HCT116 (cell line): ENCODE measurements around the gene MED27. TPM values are rescaled to one million over a fixed set of nuclear protein-coding genes. Genes with fewer than 3 reads are reported as not detected.

Experiments used
- ATAC-seq: fragments of 200-7000 bp; cut with Tn5 transposase; 2 replicates; pipeline ENCODE4 v1.9.1; 2020; ENCODE audit warnings: mild to moderate bottlenecking, moderate library complexity
- BruUV-seq: library from RNA; stranded (reverse); fragments of 400-500 nt; replicated peaks from 2 replicates; lab custom pipeline; 2021; lab: Mats Ljungman, UMichigan
- CTCF ChIA-PET: fragments of 300-600 bp; sonication (Branson Sonifier 250); formaldehyde crosslinking; loops from one replicate; lab custom pipeline; 2021; ENCODE audit warnings: antibody characterized with exemption; lab: Charles Lee
- POLR2A ChIA-PET: fragments of 300-600, 350-600 bp; sonication (Branson Sonifier 250); formaldehyde crosslinking; loops from one replicate; lab custom pipeline; 2021; ENCODE audit warnings: antibody characterized with exemption; lab: Charles Lee
- RAD21 ChIA-PET, 2 experiments: fragments of 300-600 bp; sonication (Branson Sonifier 250); formaldehyde crosslinking; loops; one replicate each; lab custom pipeline; 2023; ENCODE audit warnings: low total read pairs in 2 of 2; ENCODE audit not compliant: uncharacterized antibody in 2 of 2, unreplicated experiment in 2 of 2, low non-redundant PET in 1 of 2; lab: Charles Lee
- DNase-seq: peaks from one replicate; pipeline ENCODE4 v3.0.0-alpha.2; 2010; ENCODE audit warnings: low read depth, low spot score
- H2AFZ ChIP-seq: fragments of 200-600 bp; shearing (Covaris generic), sonication (generic); 2 replicates; pipeline ENCODE4 v1.6.1; 2017; ENCODE audit warnings: low read depth, mixed run types, mixed read lengths, antibody characterized with exemption, low read length; ENCODE audit not compliant: poor library complexity, severe bottlenecking
- H3K27ac ChIP-seq: 2 replicates; pipeline ENCODE4 v1.5.1; 2012; ENCODE audit warnings: low read depth, low read length
- H3K27me3 ChIP-seq: fragments of 200-600 bp; sonication (generic); 2 replicates; pipeline ENCODE4 v1.6.1; 2016; ENCODE audit warnings: mixed run types, low read length, mixed read lengths; ENCODE audit not compliant: insufficient read depth
- H3K36me3 ChIP-seq, 2 experiments: fragments of 200-500 bp in 1 of 2; fragments of 200-600 bp in 1 of 2; sonication (Bioruptor generic) in 1 of 2; sonication (generic) in 1 of 2; 2 replicates each; pipeline versions ENCODE4 v1.5.1 to v1.6.1; 2014 to 2016; ENCODE audit warnings: low read length in 2 of 2, inconsistent platforms in 1 of 2, mixed read lengths in 1 of 2, mixed run types in 1 of 2; ENCODE audit not compliant: insufficient read depth in 2 of 2, control insufficient read depth in 1 of 2
- H3K4me1 ChIP-seq, 2 experiments: fragments of 200-600 bp in 1 of 2; sonication (generic) in 1 of 2; 2 replicates each; pipeline versions ENCODE4 v1.5.1 to v1.6.1; 2012 to 2017; ENCODE audit warnings: low read length in 2 of 2, inconsistent platforms in 1 of 2, mild to moderate bottlenecking in 1 of 2, mixed read lengths in 1 of 2, mixed run types in 1 of 2, moderate library complexity in 1 of 2; ENCODE audit not compliant: insufficient read depth in 2 of 2, control insufficient read depth in 1 of 2
- H3K4me2 ChIP-seq: fragments of 200-600 bp; sonication (generic); 2 replicates; pipeline ENCODE4 v1.6.1; 2017; ENCODE audit warnings: mixed run types, low read length, mixed read lengths
- H3K4me3 ChIP-seq, 2 experiments: fragments of 200-600 bp in 1 of 2; sonication (generic) in 1 of 2; replicated peaks in 1 of 2; 2 replicates each; pipeline ENCODE4 v1.5.1; 2011 to 2016; ENCODE audit warnings: low read length in 2 of 2, control low read depth in 1 of 2, low read depth in 1 of 2, mild to moderate bottlenecking in 1 of 2, mixed read lengths in 1 of 2, mixed run types in 1 of 2
- H3K79me2 ChIP-seq: fragments of 200-600 bp; sonication (generic); 2 replicates; pipeline ENCODE4 v1.6.1; 2017; ENCODE audit warnings: mild to moderate bottlenecking, mixed run types, low read length, moderate library complexity, mixed read lengths; ENCODE audit not compliant: insufficient read depth
- H3K9ac ChIP-seq: fragments of 200-600 bp; sonication (generic); 2 replicates; pipeline ENCODE4 v1.6.1; 2016; ENCODE audit warnings: low read length, mixed read lengths
- H3K9me2 ChIP-seq: fragments of 200-600 bp; sonication (generic), shearing (Covaris generic); 2 replicates; pipeline ENCODE4 v1.6.1; 2017; ENCODE audit warnings: mixed run types, mild to moderate bottlenecking, moderate library complexity; ENCODE audit not compliant: insufficient read depth
- H3K9me3 ChIP-seq, 2 experiments: fragments of 200-500 bp in 1 of 2; fragments of 200-600 bp in 1 of 2; sonication (Bioruptor generic) in 1 of 2; sonication (generic) in 1 of 2; 2 replicates each; pipeline ENCODE4 v1.6.1; 2014 to 2017; ENCODE audit warnings: low read length in 2 of 2, mixed read lengths in 2 of 2, inconsistent platforms in 1 of 2, low read depth in 1 of 2, mild to moderate bottlenecking in 1 of 2, mixed run types in 1 of 2, moderate library complexity in 1 of 2; ENCODE audit not compliant: control insufficient read depth in 1 of 2, insufficient read depth in 1 of 2
- H4K20me1 ChIP-seq: fragments of 200-600 bp; sonication (generic), shearing (Covaris generic); 2 replicates; pipeline ENCODE4 v1.6.1; 2017; ENCODE audit warnings: mixed run types, mild to moderate bottlenecking, moderate library complexity; ENCODE audit not compliant: insufficient read depth
- CBX3 ChIP-seq: IDR thresholded peaks from 2 replicates; pipeline ENCODE4 v1.6.1; 2012; ENCODE audit warnings: low read depth
- CEBPB ChIP-seq: IDR thresholded peaks from 2 replicates; pipeline ENCODE4 v1.6.1; 2012; ENCODE audit warnings: low read depth
- CTCF ChIP-seq, 3 experiments: fragments of 200-600 bp in 1 of 3; sonication (generic) in 1 of 3; IDR thresholded peaks in 2 of 3; conservative IDR thresholded peaks in 1 of 3; 2 replicates each; pipeline ENCODE4 v1.5.1; 2012 to 2017; ENCODE audit warnings: low read depth in 2 of 3, low read length in 2 of 3, antibody characterized with exemption in 1 of 3, borderline replicate concordance in 1 of 3, control low read depth in 1 of 3, mild to moderate bottlenecking in 1 of 3, mixed read lengths in 1 of 3, mixed run types in 1 of 3, moderate library complexity in 1 of 3; ENCODE audit not compliant: insufficient read depth in 1 of 3
- EGR1 ChIP-seq: IDR thresholded peaks from 2 replicates; pipeline ENCODE4 v1.6.1; 2012; ENCODE audit warnings: low read depth
- EZH2phosphoT487 ChIP-seq: fragments of 200-600 bp; IDR thresholded peaks from 2 replicates; pipeline ENCODE4 v1.6.1; 2018; ENCODE audit warnings: antibody characterized with exemption, borderline replicate concordance
- FOSL1 ChIP-seq: IDR thresholded peaks from 2 replicates; pipeline ENCODE4 v1.6.1; 2012; ENCODE audit warnings: low read depth
- JUND ChIP-seq: IDR thresholded peaks from 2 replicates; pipeline ENCODE4 v1.6.1; 2012
- POLR2A ChIP-seq: IDR thresholded peaks from 2 replicates; pipeline ENCODE4 v1.7.0; 2011; ENCODE audit warnings: borderline replicate concordance; ENCODE audit not compliant: insufficient read depth, insufficient read length; ENCODE audit errors: extremely low read depth
- POLR2AphosphoS5 ChIP-seq: IDR thresholded peaks from 2 replicates; pipeline ENCODE4 v1.6.1; 2011; ENCODE audit warnings: mild to moderate bottlenecking, low read depth, low read length, moderate library complexity
- RAD21 ChIP-seq: IDR thresholded peaks from 2 replicates; pipeline ENCODE4 v1.6.1; 2012; ENCODE audit warnings: low read depth, mild to moderate bottlenecking
- SIN3A ChIP-seq: IDR thresholded peaks from 2 replicates; pipeline ENCODE4 v1.6.1; 2012; ENCODE audit warnings: low read depth
- SP1 ChIP-seq: IDR thresholded peaks from 2 replicates; pipeline ENCODE4 v1.6.1; 2012; ENCODE audit warnings: low read depth
- SRF ChIP-seq: IDR thresholded peaks from 2 replicates; pipeline ENCODE4 v1.6.1; 2012; ENCODE audit warnings: low read depth
- TCF7L2 ChIP-seq: IDR thresholded peaks from 2 replicates; pipeline ENCODE4 v1.7.0; 2011; ENCODE audit warnings: borderline replicate concordance, inconsistent platforms; ENCODE audit not compliant: insufficient read depth, insufficient read length; ENCODE audit errors: extremely low read depth
- YY1 ChIP-seq: IDR thresholded peaks from 2 replicates; pipeline ENCODE4 v1.6.1; 2011; ENCODE audit warnings: low read length, low read depth, moderate library complexity, mild to moderate bottlenecking; ENCODE audit not compliant: insufficient replicate concordance; ENCODE audit errors: extremely low read depth
- ZFX ChIP-seq: fragments of 450-650 bp; IDR thresholded peaks from 2 replicates; pipeline ENCODE4 v1.6.1; 2017
- ZNF274 ChIP-seq: fragments of 200-500 bp; sonication (Bioruptor generic); IDR thresholded peaks from 2 replicates; pipeline ENCODE4 v1.6.1; 2014; ENCODE audit warnings: mild to moderate bottlenecking, low read depth, low read length, inconsistent platforms
- intact Hi-C: fragments of 100-400 bp; cut with micrococcal nuclease; formaldehyde crosslinking; loops from 2 replicates; pipeline ENCODE4 v1.10.0; 2022
- total RNA-seq: library from RNA; stranded (reverse); gene quantifications from one replicate; pipeline ENCODE4 v1.2.1, GENCODE V29; 2021; ENCODE audit not compliant: unreplicated experiment
- TF ChIP-seq, protein P1 (sequence below): IDR thresholded peaks from 2 replicates; pipeline ENCODE4 v1.6.1; 2012; ENCODE audit warnings: low read depth
- TF ChIP-seq, protein P2 (sequence below): IDR thresholded peaks from 2 replicates; pipeline ENCODE4 v1.6.1; 2012

The MED27 gene
- total RNA-seq, 1 experiment from 2014 or later: 26.9 TPM

GRCh38 chr9:131963072-131964030, 116.3 kb downstream of the MED27 start:
- Histone ChIP-seq H3K79me2 (no peaks in the 10 kb centered on the region; the same call in 1 of the 2 replicates), H4K20me1 (no peaks in the 10 kb centered on the region), H3K9me2 (no peaks in the 10 kb centered on the region), H3K4me2 (no peak overlapping the region), H3K27ac (no peak overlapping the region), H3K9me3 (no peaks in the 10 kb centered on the region), H3K4me1 (peaks cover 0 to 10% of the 10 kb centered on the region in 2 experiments; a peak in 1 of 4 replicates), H3K9ac (no peak overlapping the region), H3K4me3 (no peak overlapping the region), H3K36me3 (no peaks in the 10 kb centered on the region), H2AFZ (no peak overlapping the region), H3K27me3 (no peaks in the 10 kb centered on the region)
- intact Hi-C loops: no loop called here
- DNase-seq (no peak), ATAC-seq (no peak)
- BruUV-seq: no TSS peak
- ChIA-PET RAD21 (no interaction called here), POLR2A (no interaction called here), CTCF (no interaction called here)
- TF ChIP-seq FOSL1 (no peak), POLR2A (no peak), EGR1 (no peak), SRF (no peak), SP1 (no peak), RAD21 (no peak), CTCF (IDR thresholded peaks at IDR 0.05 in 2 of 3, conservative IDR thresholded peaks at IDR 0.05 in 1 of 3; ENCODE audit: borderline replicate concordance in 1 of 3, insufficient read depth in 1 of 3, low read depth in 2 of 3, low read length in 2 of 3) (no peak), ZFX (no peak), TCF7L2 (no peak), JUND (no peak), YY1 (no peak), SIN3A (no peak), ZNF274 (no peak), CEBPB (no peak), EZH2phosphoT487 (no peak), CBX3 (no peak), POLR2AphosphoS5 (no peak)
- TF ChIP-seq, protein P1, sequence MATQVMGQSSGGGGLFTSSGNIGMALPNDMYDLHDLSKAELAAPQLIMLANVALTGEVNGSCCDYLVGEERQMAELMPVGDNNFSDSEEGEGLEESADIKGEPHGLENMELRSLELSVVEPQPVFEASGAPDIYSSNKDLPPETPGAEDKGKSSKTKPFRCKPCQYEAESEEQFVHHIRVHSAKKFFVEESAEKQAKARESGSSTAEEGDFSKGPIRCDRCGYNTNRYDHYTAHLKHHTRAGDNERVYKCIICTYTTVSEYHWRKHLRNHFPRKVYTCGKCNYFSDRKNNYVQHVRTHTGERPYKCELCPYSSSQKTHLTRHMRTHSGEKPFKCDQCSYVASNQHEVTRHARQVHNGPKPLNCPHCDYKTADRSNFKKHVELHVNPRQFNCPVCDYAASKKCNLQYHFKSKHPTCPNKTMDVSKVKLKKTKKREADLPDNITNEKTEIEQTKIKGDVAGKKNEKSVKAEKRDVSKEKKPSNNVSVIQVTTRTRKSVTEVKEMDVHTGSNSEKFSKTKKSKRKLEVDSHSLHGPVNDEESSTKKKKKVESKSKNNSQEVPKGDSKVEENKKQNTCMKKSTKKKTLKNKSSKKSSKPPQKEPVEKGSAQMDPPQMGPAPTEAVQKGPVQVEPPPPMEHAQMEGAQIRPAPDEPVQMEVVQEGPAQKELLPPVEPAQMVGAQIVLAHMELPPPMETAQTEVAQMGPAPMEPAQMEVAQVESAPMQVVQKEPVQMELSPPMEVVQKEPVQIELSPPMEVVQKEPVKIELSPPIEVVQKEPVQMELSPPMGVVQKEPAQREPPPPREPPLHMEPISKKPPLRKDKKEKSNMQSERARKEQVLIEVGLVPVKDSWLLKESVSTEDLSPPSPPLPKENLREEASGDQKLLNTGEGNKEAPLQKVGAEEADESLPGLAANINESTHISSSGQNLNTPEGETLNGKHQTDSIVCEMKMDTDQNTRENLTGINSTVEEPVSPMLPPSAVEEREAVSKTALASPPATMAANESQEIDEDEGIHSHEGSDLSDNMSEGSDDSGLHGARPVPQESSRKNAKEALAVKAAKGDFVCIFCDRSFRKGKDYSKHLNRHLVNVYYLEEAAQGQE: no peak
- TF ChIP-seq, protein P2, sequence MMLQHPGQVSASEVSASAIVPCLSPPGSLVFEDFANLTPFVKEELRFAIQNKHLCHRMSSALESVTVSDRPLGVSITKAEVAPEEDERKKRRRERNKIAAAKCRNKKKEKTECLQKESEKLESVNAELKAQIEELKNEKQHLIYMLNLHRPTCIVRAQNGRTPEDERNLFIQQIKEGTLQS: no peak
